Caco-2 (cell line): ENCODE data around the gene DCST1. TPM values are rescaled to one million over a fixed set of nuclear protein-coding genes. Genes with fewer than 3 reads are reported as not detected.

Experiments used
- BruUV-seq: library from RNA; stranded (reverse); fragments of 400-500 nt; replicated peaks from 2 replicates; lab custom pipeline; 2021; lab: Mats Ljungman, UMichigan
- CTCF ChIA-PET: fragments of 300-600 bp; sonication (Branson Sonifier 250); formaldehyde crosslinking; loops from one replicate; lab custom pipeline; 2022; ENCODE audit warnings: antibody characterized with exemption; lab: Charles Lee
- POLR2A ChIA-PET: fragments of 300-600 bp; sonication (Branson Sonifier 250); formaldehyde crosslinking; loops from one replicate; lab custom pipeline; 2022; ENCODE audit warnings: antibody characterized with exemption; lab: Charles Lee
- DNase-seq, 2 experiments: peaks; one replicate each; pipeline versions ENCODE4 v3.0.0 to v3.0.0-alpha.2; 2020 to 2022
- H3K27me3 ChIP-seq: replicated peaks from 2 replicates; pipeline ENCODE4 v1.6.0; 2011; ENCODE audit warnings: low read length; ENCODE audit not compliant: control insufficient read depth, insufficient read depth
- H3K36me3 ChIP-seq: 2 replicates; pipeline ENCODE4 v1.5.1; 2011; ENCODE audit warnings: low read length; ENCODE audit not compliant: control insufficient read depth, insufficient read depth
- H3K4me1 ChIP-seq: fragments of 250-450 bp; sonication (Bioruptor Pico); 2 replicates; pipeline ENCODE4 v1.5.1; 2020; ENCODE audit warnings: mild to moderate bottlenecking
- H3K4me3 ChIP-seq: 2 replicates; pipeline ENCODE4 v1.5.1; 2011; ENCODE audit warnings: low read depth, mild to moderate bottlenecking, control low read depth, low read length
- H3K9me3 ChIP-seq: fragments of 250-450 bp; sonication (Bioruptor Pico); 2 replicates; pipeline ENCODE4 v1.5.1; 2020; ENCODE audit warnings: mild to moderate bottlenecking, moderate library complexity
- H3K27ac Mint-ChIP-seq: one replicate; pipeline ENCODE4 v1.8.0; 2022; ENCODE audit warnings: mixed read lengths; ENCODE audit not compliant: unreplicated experiment
- H3K27me3 Mint-ChIP-seq: one replicate; pipeline ENCODE4 v1.8.0; 2022; ENCODE audit warnings: mixed read lengths; ENCODE audit not compliant: insufficient read depth, unreplicated experiment
- H3K36me3 Mint-ChIP-seq: one replicate; pipeline ENCODE4 v1.8.0; 2022; ENCODE audit warnings: mild to moderate bottlenecking, mixed read lengths; ENCODE audit not compliant: insufficient read depth, unreplicated experiment
- H3K4me1 Mint-ChIP-seq: one replicate; pipeline ENCODE4 v1.8.0; 2022; ENCODE audit warnings: low read depth, mixed read lengths; ENCODE audit not compliant: unreplicated experiment
- H3K4me3 Mint-ChIP-seq: one replicate; pipeline ENCODE4 v1.8.0; 2022; ENCODE audit warnings: mild to moderate bottlenecking, moderate library complexity, mixed read lengths; ENCODE audit not compliant: unreplicated experiment
- H3K9me3 Mint-ChIP-seq: one replicate; pipeline ENCODE4 v1.8.0; 2022; ENCODE audit warnings: mixed read lengths; ENCODE audit not compliant: unreplicated experiment
- intact Hi-C: fragments of 100-400 bp; cut with micrococcal nuclease; formaldehyde crosslinking; loops from one replicate; pipeline ENCODE4 v1.10.0; 2022; ENCODE audit not compliant: unreplicated experiment
- total RNA-seq: library from RNA; stranded (reverse); gene quantifications from 2 replicates; pipeline ENCODE4 v1.2.3, GENCODE V29; 2022
- TF ChIP-seq, protein P1 (sequence below), 2 experiments: fragments of 200-600 bp in 1 of 2; IDR thresholded peaks; 1 replicate in 1 of 2; 2 replicates in 1 of 2; pipeline versions ENCODE4 v1.5.1 to v1.8.0; 2011 to 2022; ENCODE audit warnings: antibody characterized with exemption in 1 of 2, control low read depth in 1 of 2, inconsistent platforms in 1 of 2, low read depth in 1 of 2, low read length in 1 of 2, mild to moderate bottlenecking in 1 of 2, moderate library complexity in 1 of 2; ENCODE audit not compliant: insufficient read depth in 1 of 2, severe bottlenecking in 1 of 2, unreplicated experiment in 1 of 2

Gene DCST1
- total RNA-seq, 1 experiment from 2014 or later = not detected

DNA sequence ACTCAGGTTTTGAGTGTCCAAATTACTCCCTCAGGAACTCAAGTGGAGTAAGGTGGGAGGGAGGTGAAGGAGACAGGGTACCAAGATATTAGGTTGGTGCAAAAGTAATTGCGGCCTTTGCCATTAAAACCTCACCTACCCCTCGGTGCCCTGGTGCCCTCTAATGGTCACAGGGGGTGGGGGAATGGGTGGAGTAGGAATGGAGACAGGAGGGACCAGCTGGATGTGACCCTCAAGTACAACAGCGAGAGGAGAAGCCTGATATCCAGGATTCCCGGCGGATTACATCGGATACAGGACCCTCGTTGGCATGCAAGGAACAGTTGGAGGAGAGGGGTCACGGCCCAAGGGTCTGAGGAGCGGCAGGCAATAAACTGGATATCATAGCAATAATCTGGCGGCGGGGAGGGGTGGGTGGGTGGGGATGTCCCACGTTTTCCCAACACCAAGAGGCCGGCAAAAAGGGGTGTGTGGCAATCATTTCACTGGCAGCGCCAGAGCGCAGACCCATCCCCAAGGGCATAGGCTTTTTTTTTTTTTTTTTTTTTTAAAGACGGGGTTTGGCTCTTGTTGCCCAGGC is 35.3 kb upstream of the DCST1 start:
- CTCF ChIA-PET = interaction anchor here (0.6 to 2.1 kb wide), 13 partner anchors 10 to 1860 kb away, joined by 3 to 43 read pairs (median 8); partner anchors contain the start of genes ADAM15, FLAD1, INSRR and PMVK
- H3K4me3 ChIP-seq = peak overlapping the region; percentile 92
- H3K27me3 Mint-ChIP-seq = no peaks in the 10 kb centered on the region
- intact Hi-C loops = no loop called here
- no peaks in the 10 kb centered on the region for H3K9me3 Mint-ChIP-seq
- no peaks in the 10 kb centered on the region for H3K36me3 ChIP-seq
- H3K4me1 Mint-ChIP-seq = peaks cover 26% of the 10 kb centered on the region
- H3K27ac Mint-ChIP-seq = peak overlapping the region; percentile 96
- POLR2A ChIA-PET = interaction anchor here (0.6 to 2.1 kb wide), 4 partner anchors 26 to 136 kb away, joined by 3 to 75 read pairs (median 10); partner anchors contain the start of genes PYGO2 and SHC1
- H3K9me3 ChIP-seq = no peaks in the 10 kb centered on the region
- TF ChIP-seq, protein P1, sequence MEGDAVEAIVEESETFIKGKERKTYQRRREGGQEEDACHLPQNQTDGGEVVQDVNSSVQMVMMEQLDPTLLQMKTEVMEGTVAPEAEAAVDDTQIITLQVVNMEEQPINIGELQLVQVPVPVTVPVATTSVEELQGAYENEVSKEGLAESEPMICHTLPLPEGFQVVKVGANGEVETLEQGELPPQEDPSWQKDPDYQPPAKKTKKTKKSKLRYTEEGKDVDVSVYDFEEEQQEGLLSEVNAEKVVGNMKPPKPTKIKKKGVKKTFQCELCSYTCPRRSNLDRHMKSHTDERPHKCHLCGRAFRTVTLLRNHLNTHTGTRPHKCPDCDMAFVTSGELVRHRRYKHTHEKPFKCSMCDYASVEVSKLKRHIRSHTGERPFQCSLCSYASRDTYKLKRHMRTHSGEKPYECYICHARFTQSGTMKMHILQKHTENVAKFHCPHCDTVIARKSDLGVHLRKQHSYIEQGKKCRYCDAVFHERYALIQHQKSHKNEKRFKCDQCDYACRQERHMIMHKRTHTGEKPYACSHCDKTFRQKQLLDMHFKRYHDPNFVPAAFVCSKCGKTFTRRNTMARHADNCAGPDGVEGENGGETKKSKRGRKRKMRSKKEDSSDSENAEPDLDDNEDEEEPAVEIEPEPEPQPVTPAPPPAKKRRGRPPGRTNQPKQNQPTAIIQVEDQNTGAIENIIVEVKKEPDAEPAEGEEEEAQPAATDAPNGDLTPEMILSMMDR (IDR thresholded peaks at IDR 0.05; ENCODE audit: insufficient read depth in 1 of 2, low read depth in 1 of 2, low read length in 1 of 2, severe bottlenecking in 1 of 2, unreplicated experiment in 1 of 2) = peak in 1 of 2 experiments; percentile 23
- H3K4me1 ChIP-seq = 0 out of 2 replicates have a peak, but pooled peaks cover 11% of the 10 kb centered on the region
- peak overlapping the region; percentile 96 for H3K4me3 Mint-ChIP-seq
- BruUV-seq = no TSS peak
- no peaks in the 10 kb centered on the region for H3K27me3 ChIP-seq
- no peak for DNase-seq
- peaks cover 33% of the 10 kb centered on the region for H3K36me3 Mint-ChIP-seq

DNA sequence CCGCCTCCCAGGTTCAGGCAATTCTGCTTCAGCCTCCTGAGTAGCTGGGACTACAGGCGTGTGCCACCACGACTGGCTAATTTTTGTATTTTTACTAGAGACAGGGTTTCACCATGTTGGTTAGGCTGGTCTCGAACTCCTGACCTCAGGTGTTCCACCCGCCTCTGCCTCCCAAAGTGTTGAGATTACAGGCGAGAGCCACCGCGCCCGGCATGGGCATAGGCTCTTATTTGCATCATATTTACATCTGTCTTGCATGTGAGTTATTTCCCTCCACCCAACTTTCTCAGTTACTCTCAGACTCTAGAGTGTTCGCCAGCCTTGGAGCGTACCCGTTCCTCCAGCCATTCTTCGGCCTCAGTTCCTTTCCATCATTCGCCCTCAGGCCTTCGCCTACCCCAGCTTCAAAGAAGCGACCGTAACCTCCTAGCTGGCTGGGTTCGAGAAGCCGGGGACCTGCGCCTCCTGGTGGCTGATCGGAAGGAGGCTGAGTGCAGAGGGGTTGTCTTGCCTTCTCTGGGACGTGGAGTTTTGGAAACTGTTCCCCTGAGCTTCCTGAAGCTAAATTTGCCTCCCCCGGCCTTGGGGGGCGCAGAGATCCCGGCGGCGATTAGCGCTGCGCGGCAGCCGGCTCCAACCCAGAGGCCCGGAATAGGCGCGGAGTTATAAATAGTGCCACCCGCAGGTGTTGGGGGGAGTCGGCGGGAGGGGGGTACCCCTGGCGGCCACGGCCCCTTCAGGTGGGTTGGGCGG is 34.6 kb upstream of the DCST1 start:
- Mint-ChIP-seq H3K27ac (peak overlapping the region; percentile 96), H3K27me3 (no peaks in the 10 kb centered on the region), H3K4me1 (peaks cover 26% of the 10 kb centered on the region), H3K36me3 (peaks cover 34% of the 10 kb centered on the region), H3K4me3 (peak overlapping the region; percentile 96), H3K9me3 (no peaks in the 10 kb centered on the region)
- Histone ChIP-seq H3K27me3 (no peaks in the 10 kb centered on the region), H3K4me3 (peak overlapping the region; percentile 92), H3K9me3 (no peaks in the 10 kb centered on the region), H3K36me3 (no peaks in the 10 kb centered on the region), H3K4me1 (0 out of 2 replicates have a peak, but pooled peaks cover 5% of the 10 kb centered on the region)
- intact Hi-C loops = loop anchor here (1.0 kb wide), 1 partner anchor 25 kb away; the partner anchor contains the start of gene CKS1B
- BruUV-seq = no TSS peak
- TF ChIP-seq, protein P1 (IDR thresholded peaks at IDR 0.05; ENCODE audit: insufficient read depth in 1 of 2, low read depth in 1 of 2, low read length in 1 of 2, severe bottlenecking in 1 of 2, unreplicated experiment in 1 of 2) = peak; percentile 84 to 90
- ChIA-PET POLR2A (interaction anchor here (0.6 to 2.1 kb wide), 8 partner anchors 16 to 137 kb away, joined by 3 to 75 read pairs (median 8); partner anchors contain the start of genes FLAD1, PBXIP1, PYGO2 and SHC1), CTCF (interaction anchor here (0.6 to 2.1 kb wide), 19 partner anchors 9 to 1860 kb away, joined by 3 to 43 read pairs (median 6); partner anchors contain the start of genes ADAM15, FLAD1, INSRR and PBXIP1)
- peak; percentile 84 to 86 for DNase-seq
